IPS-NIHi11 (cell line): ENCODE data around the gene MARK2.
"Not testable (repeated sequence)": the region's sequence is repeated elsewhere in the genome, so short reads cannot be mapped to it uniquely, and the experiment has no call there.

Experiments
- DNase-seq: peaks from one replicate; pipeline ENCODE4 v3.0.0; 2012; ENCODE audit warnings: mixed read lengths, low spot score

Gene MARK2

DNA sequence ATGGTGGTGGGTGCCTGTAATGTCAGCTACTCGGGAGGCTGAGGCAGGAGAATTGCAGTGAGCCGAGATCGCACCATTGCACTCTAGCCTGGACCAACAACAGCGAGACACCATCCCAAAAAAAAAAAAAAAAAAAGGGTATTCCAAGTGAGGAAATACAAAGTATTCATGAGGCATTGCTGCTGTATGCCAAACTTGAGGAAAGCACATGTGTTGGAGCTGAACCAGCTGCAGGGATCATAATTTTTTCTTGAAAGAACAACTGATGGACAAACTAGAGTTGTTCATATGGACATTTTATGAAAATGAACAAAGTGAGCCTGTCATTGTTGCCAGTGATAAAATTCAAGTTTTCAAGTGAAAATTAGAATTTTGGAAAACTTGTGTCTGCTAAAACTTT lies 15.8 kb downstream of the MARK2 start:
- no peak for DNase-seq

- no peak for DNase-seq
These were observed 17.1 kb downstream of the MARK2 start for GRCh38 chr11:63855975-63856374.

DNA sequence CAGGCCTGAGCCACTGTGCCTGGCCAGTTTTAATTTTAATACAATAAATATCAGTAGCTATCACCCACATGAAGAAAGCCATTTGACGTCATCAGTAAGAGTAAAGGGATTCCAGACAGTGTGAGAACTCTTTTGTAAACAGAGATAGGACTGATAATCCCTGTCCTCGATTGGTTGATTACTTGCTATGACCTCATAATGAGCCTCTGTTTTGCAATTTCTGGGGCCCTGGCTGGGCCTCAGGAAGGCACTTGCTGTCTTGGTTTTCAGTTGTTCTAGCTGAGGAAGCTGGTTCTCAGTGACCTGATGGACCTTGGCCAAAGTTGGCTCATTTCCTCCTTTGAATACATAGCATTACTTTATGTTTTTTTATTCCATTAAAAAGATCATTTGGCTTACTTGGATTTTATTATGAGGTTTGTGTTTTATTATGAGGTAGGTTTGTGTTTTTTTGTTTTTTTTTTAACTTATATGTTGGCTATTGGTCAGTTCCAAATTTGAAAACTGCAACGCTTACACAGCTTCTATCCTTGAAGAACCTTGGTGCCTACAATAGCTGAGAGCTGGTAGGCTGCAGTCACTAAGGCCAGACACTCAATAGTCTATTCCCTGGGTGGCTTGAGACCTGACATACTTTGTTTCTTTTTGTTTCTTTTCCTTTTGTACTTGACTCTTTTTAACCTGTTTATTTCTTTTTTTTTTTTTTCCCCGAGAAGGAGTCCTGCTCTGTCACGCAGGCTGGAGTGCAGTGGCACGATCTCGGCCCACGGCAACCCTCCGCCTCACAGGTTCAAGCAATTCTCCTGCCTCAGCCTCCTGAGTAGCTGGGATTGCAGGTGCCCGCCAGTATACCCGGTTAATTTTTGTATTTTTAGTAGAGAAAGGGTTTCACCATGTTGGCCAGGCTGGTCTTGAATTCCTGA lies 20.0 kb downstream of the MARK2 start:
- DNase-seq: no peak

DNA sequence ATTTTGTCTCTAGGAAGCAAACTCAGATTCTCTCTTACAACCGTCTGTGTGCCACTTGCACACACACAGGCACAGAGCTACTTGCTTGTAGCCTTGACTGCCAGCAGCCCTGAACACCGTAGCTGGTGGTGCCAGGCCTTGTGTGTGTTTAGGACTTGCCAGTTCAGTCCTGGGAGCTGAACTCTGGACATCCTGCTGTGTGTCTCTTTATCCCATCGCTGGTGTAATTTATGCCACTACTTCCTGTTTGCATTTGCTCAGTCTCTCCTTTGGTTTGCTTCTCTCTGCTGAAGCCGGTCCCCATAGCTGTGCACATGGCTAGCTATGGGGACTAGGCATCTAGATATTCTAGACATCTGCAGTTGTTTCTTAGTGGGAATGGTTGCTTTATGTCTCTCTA lies 24.0 kb downstream of the MARK2 start:
- no peak for DNase-seq

DNA sequence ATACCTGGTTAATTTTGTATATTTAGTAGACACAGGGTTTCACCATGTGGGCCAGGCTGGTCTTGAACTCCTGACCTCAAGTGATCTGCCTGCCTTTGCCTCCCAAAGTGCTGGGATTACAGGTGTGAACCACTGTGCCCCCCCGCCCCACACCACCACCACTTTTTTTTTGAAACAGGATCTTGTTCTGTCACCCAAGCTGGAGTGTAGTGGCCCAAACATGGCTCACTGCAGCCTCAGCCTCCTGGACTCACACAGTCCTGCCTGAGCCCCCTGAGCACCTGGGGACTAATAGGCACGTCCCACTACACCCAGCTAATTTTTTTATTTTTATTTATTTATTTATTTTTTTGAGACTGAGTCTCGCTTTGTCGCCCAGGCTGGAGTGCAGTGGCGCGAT lies 24.7 kb downstream of the MARK2 start:
- not testable (repeated sequence) for DNase-seq

DNA sequence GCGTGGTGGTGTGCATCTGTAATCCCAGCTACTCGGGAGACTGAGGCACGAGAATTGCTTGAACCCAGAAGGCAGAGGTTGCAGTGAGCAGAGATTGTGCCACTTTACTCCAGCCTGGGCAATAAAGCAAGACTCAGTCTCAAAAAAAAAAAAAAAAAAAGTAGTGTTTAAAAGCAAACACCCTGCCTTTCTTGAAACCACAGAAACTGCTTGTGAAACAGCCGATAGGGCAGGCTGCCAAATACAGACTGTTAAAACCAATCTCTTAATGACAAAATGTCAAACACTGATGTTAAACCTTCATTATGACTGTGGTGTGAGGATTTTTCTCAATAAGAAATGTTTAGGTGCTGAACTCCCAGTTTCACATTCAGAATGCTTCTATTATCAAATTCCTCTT lies 27.3 kb downstream of the MARK2 start:
- no peak for DNase-seq

DNA sequence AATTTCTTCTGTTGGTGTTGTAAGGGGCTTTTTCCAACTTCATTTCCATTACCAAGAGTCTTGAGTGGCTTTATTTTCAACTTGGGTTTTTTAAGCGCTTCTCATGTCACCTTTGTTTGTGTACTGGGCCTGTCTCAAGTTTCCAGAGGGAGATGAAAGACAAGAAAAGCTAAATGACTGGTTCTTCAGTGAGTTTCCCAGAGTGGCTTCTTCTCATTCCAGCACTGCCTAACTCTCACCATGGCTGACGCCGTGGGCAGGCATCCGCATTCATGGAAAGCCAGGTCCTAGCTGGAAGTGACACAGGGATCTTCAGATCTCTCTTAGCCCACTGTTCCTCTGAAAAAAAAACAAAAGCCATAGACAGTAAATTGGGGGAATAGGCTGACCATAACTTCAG lies 28.6 kb downstream of the MARK2 start:
- DNase-seq: peak; percentile 2

GRCh38 chr11:63868399-63869064 lies 29.6 kb downstream of the MARK2 start:
- peak; percentile 2 for DNase-seq

DNA sequence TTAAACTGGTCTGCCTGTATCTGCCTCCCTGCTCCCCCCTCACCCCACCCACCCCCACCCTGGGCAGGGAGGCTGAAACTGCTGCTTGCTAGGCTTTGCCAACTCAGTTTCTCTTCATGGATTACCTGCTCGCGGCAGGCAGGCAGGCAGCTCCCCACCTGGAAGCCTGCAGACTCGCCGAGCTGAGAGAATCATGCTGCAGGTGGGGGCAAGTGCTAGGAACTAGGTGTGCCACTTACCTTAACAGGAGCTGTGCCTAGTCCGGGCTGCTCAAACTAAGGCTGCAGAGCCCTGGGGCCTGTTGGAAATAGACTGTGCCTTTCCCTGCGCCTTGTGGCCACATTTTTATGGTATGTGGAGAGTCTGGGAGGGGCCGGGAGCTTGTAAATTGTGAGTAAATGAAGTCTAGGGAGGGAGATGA lies 30.3 kb downstream of the MARK2 start:
- peak; percentile 10 for DNase-seq

- DNase-seq: no peak
These were observed 30.8 kb downstream of the MARK2 start for GRCh38 chr11:63869683-63870082.

GRCh38 chr11:63870351-63871140 lies 31.6 kb downstream of the MARK2 start:
- peak; percentile 2 for DNase-seq

DNA sequence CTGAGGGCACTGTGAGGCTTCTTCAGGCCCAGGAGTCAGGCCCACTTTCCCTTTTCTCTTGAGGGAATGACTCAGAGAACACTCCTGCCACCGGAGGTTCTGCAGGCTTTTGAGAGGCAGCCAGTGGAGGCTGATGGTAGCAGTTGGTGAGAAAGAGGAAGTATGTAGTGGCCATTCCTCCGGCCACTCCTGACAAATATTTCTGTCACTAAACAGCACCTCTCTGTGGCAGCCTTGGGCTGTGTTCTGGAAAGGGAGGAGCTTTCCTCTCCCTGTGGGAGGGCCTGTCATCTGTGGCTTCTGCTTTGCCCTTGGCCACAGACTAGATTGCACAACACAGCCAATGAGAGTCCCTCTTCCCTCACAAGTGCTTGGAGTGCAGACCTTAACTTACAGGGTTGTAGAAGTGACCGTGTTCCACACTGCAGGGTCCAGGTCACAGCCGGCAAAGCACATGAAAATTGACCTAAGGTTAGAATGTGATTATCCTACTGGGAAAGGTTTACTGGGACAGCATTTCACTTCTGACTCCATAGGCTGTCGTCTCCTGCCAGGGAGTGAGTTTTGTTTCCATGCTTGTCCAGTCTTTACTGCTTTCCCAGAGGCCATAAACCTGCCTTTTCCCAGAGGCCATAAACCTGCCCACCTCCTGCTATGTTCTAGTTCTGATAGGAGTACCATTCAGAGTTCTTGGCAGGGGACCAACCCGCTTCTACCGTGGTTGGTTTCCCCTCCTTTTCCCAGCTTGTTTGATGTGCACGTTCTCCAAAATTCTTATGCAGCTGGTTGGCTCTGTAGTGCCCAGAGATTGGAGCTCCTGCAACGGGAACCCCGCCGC lies 33.3 kb downstream of the MARK2 start:
- DNase-seq: peak; percentile 75

GRCh38 chr11:63872800-63873197 lies 33.9 kb downstream of the MARK2 start:
- DNase-seq: no peak

- no peak for DNase-seq
These were observed 34.4 kb downstream of the MARK2 start for GRCh38 chr11:63873311-63873710.

DNA sequence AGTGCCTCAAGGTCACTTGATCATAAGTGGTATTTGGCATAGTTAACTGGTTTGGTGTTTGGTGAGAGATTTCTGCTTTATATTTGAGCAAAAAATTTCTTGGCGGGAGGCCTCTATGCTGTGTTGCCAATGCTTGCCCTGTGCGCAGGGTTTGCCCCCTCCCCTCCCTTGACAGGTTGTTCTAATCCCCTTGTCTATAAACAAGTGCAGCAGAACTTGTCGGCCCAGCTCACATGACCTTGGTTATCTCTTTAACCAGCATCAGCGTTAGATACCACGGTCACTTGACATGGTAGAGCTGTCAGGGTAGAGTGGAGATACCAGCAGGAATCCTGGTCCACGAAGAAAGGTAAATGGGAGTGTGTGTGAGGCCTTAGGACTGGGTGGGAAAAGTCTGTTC lies 35.6 kb downstream of the MARK2 start:
- DNase-seq: no peak

DNA sequence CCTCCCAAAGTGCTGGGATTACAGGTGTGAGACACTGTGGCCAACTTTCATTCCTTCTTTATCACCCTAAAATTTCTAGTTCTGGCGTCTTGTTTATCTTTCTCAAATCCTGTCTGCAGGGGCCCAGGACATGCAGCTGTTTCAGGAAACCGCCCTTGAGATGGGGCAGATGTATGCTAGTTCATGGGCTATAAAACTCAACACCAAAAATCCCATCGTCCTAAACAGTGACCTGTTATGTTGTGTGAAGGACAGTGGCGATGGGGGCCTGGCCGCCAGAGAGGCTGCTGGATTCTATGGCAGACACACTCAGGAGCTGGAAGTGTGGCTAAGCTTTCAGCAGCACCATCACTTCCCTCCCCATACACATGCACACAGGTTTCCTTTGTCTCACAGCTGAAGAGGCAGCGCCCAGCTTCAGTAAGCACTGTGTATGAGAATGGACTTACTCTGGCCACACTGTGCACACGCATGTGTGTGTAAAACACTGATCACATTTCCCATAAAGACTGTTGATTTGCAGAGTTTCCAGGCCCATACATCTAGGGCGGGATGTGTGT lies 36.7 kb downstream of the MARK2 start:
- DNase-seq: no peak

DNA sequence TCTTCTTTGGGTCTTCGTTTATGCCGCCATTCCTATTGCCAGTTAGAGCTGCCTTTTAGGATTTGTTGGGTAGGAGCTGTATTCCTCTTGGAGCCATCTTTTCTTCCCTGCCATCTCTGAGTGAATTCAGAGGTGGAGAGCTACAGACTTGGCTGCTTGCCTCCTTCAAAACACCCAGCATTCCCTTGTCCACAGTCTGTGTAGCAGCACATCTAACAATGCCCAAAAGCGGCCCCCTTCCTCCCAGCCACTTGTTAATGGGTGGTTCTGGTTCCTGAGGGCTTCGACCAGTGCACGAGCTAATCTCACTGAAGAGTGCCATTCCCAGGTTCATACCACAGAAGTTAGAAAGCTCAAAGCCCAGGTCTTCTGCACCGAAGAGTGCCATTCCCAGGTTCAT lies 37.7 kb downstream of the MARK2 start:
- DNase-seq: no peak

GRCh38 chr11:63877658-63878241 lies 38.8 kb downstream of the MARK2 start:
- DNase-seq: no peak

DNA sequence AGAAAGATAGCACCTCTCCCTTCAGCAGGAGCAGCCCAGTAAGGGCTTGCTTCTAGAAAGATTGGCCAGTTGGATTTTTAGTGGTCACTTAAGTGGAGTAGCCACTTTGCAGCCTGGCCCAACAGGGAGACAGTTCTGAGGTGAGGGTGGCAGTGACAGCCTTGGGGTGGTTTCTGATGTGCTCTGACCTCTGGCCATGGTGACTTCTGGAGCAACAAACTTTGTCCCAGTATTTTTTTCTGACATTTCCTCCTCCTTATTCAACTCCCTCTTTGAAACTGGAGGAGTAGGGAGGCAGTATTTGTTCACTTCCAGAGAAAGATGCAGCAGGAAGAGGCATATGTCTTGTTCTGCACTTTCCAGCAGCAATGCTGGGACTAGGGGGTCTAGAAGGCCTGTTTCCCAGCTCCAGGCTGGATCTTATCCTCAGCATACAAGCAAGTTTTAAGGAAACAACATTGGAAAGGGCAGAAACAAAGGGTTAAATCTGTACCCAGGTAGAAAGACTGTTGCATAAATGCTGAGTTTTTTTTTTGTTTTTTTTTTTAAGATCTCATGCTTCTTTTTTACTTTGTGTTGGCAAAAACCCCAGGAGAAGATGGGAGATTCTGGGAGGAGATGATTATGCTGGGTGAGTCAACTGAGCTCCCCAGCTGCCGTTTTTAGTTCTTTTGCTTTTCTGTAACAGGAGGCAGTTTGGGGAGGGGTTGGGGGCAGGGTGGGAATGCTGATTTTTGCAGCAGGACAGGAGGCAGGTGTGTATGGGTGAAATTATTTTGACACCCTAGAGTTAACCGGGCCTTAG lies 40.9 kb downstream of the MARK2 start:
- DNase-seq: no peak

GRCh38 chr11:63880403-63880790 lies 41.5 kb downstream of the MARK2 start:
- no peak for DNase-seq
